Keratinocyte (primary cell): ENCODE measurements around the gene GLP2R.

Experiments
- CTCF ChIP-seq, 3 experiments: IDR thresholded peaks in 1 of 3; conservative IDR thresholded peaks in 1 of 3; optimal IDR thresholded peaks in 1 of 3; 2 replicates in 2 of 3; 3 replicates in 1 of 3; pipeline versions ENCODE3 to v1.5.1; 2011; ENCODE audit warnings: low read length in 3 of 3, mild to moderate bottlenecking in 3 of 3, moderate library complexity in 2 of 3, control low read depth in 1 of 3, inconsistent platforms in 1 of 3; ENCODE audit not compliant: insufficient read depth in 2 of 3; ENCODE audit errors: extremely low read depth in 1 of 3
- EZH2 ChIP-seq: IDR thresholded peaks from one replicate; pipeline ENCODE4 v1.6.1; 2012; ENCODE audit warnings: inconsistent platforms, mild to moderate bottlenecking, low read length, moderate library complexity

DNA sequence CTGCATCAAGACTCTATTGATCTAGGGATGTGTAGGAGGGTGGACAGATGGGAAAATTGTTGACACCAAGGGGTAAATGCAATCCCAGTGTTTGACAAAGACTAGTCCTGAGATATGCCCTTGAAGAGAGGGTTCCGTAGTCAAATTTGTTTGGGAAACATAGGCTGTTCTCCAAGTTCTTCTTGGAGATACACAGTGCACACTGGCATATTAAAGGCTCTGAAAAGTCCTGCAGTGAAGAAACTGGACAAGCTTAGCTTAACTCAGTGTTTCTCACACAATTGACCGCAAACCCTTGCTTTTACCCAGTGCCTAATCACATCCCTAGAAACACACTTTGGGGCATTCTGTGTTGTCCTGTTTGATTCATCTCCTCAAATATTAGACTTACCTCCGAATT, 45.2 kb upstream of the GLP2R start:
- TF ChIP-seq CTCF (optimal IDR thresholded peaks at IDR 0.05 in 1 of 3, IDR thresholded peaks at IDR 0.05 in 1 of 3, conservative IDR thresholded peaks at IDR 0.05 in 1 of 3; ENCODE audit: extremely low read depth in 1 of 3, insufficient read depth in 2 of 3, low read length in 3 of 3) (no peak), EZH2 (no peak)
